ENCODE measurements around the gene TRPC4AP. TPM values are rescaled to one million over a fixed set of nuclear protein-coding genes. Genes with fewer than 3 reads are reported as not detected.

Gene TRPC4AP
- total and polyA plus RNA-seq, 2 of the 8 experiments (the other 6 are each of a cell fraction or from before 2014, with no cell fraction given) = 73.1 to 74.8 TPM

DNA sequence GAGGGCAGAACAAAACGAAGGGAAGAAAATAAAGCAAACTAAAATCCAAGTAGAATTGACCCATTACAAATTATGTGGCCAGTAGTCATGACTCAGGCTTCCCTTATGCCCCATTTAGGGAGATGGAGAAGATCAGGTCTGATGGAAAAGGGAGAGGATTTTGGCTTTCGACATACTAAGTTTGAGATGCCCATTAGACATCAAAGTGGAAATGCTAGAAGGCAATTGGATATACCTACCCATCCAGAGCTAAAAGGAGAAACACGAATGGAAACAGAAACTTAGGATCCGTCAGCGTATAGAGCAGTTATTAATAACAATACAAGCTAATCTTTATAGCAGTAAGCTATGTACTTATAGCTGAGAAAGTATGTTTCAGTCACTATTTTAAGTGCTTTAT is 4.8 kb downstream of the TRPC4AP start:
- Histone ChIP-seq H2BK12ac (ENCODE audit: low read depth, low read length) (no peak overlapping the region), H4K8ac (ENCODE audit: extremely low read depth, insufficient read depth, low read length) (no peak overlapping the region), H3K23me2 (ENCODE audit: low read depth, low read length) (peaks cover 5% of the 10 kb centered on the region), H4K5ac (ENCODE audit: insufficient read length, low read depth, low read length) (no peak overlapping the region), H3K4me3 (ENCODE audit: extremely low read depth in 1 of 4, insufficient read depth in 2 of 4, low read depth in 3 of 4, low read length in 4 of 4) (no peak overlapping the region), H4K91ac (replicated peaks; ENCODE audit: insufficient read length, low read length) (no peak overlapping the region), H3K79me2 (ENCODE audit: control insufficient read depth in 1 of 2, insufficient read depth in 2 of 2, low read length in 2 of 2) (peaks cover 5 to 86% of the 10 kb centered on the region in 2 experiments; a peak in 3 of 4 replicates), H3K79me1 (ENCODE audit: low read depth, low read length) (peaks cover 2% of the 10 kb centered on the region; the same call in 1 of the 2 replicates), H3K4me2 (ENCODE audit: insufficient read depth in 1 of 2, low read depth in 2 of 2, low read length in 2 of 2) (no peak overlapping the region), H3K18ac (ENCODE audit: extremely low read depth, low read length) (no peak overlapping the region), H3K4ac (replicated peaks; ENCODE audit: insufficient read length, low read depth, low read length) (no peak overlapping the region), H3K23ac (ENCODE audit: insufficient read length) (no peak overlapping the region), H2BK20ac (ENCODE audit: low read length) (no peak overlapping the region), H3K36me3 (ENCODE audit: control insufficient read depth in 2 of 4, insufficient read depth in 4 of 4, low read length in 3 of 4) (peaks cover 0 to 4% (median 3%) of the 10 kb centered on the region in 4 experiments; a peak in 2 of 8 replicates), H4K20me1 (replicated peaks in 1 of 2; ENCODE audit: control insufficient read depth in 1 of 2, insufficient read depth in 2 of 2, low read length in 2 of 2) (peaks cover 0 to 5% of the 10 kb centered on the region in 2 experiments), H3K56ac (replicated peaks; ENCODE audit: insufficient read length, low read depth, low read length) (no peak overlapping the region), H3K14ac (ENCODE audit: insufficient read length) (no peak overlapping the region), H3K9ac (replicated peaks in 1 of 4; ENCODE audit: extremely low read depth in 1 of 4, low read depth in 3 of 4, low read length in 3 of 4) (no peak overlapping the region), H2AK5ac (ENCODE audit: low read depth, low read length) (no peak overlapping the region), H3K9me3 (ENCODE audit: insufficient read depth in 2 of 2, low read depth in 1 of 2, low read length in 1 of 2) (no peaks in the 10 kb centered on the region), H3K4me1 (replicated peaks in 1 of 4; ENCODE audit: control insufficient read depth in 3 of 4, insufficient read depth in 4 of 4, low read length in 3 of 4) (peaks cover 0 to 7% (median 3%) of the 10 kb centered on the region in 4 experiments; a peak in 5 of 7 replicates), H2AFZ (ENCODE audit: low read length) (no peak overlapping the region), H3K27ac (ENCODE audit: low read depth, low read length) (no peak overlapping the region), H2BK5ac (ENCODE audit: low read depth, low read length) (no peak overlapping the region), H2BK120ac (replicated peaks; ENCODE audit: low read depth, low read length) (no peak overlapping the region), H3K27me3 (replicated peaks in 1 of 4; ENCODE audit: control insufficient read depth in 3 of 4, extremely low read depth in 1 of 4, insufficient read depth in 3 of 4, low read length in 3 of 4) (no peaks in the 10 kb centered on the region), H2BK15ac (ENCODE audit: low read length) (no peak overlapping the region)
- no peak for FAIRE-seq
- no peak for DNase-seq (ENCODE audit: low read depth in 1 of 2, low spot score in 2 of 2)
- ChIA-PET CTCF (ENCODE audit: partially characterized antibody) (interaction anchor here (0.6 to 0.8 kb wide), 2 partner anchors 32 to 157 kb away, joined by 3 read pairs; no protein-coding TSS in a partner anchor), POLR2A (ENCODE audit: partially characterized antibody) (interaction anchor here (1.1 to 1.4 kb wide), 2 partner anchors 9 to 10 kb away, joined by 3 read pairs; no protein-coding TSS in a partner anchor)
- 90% methylated on average over 5 of the region's 5 CpGs; no CpG with 5 or more reads in 1 of the 2 experiments for WGBS, 2 experiments (ENCODE audit: extremely low coverage in 1 of 2, insufficient coverage in 1 of 2, insufficient read length in 1 of 2, insufficient replicate concordance in 2 of 2, low coverage in 1 of 2, low lambda C conversion rate in 2 of 2, missing lambda C conversion rate in 1 of 2)
- TF ChIP-seq RAD21 (IDR thresholded peaks at IDR 0.05 in 1 of 2, conservative IDR thresholded peaks at IDR 0.05 in 1 of 2; ENCODE audit: low read depth in 2 of 2, low read length in 2 of 2) = no peak
- TF ChIP-seq GTF2F1 (IDR thresholded peaks at IDR 0.05; ENCODE audit: borderline replicate concordance, low read depth, low read length) = no peak
- TF ChIP-seq FOSL1 (IDR thresholded peaks at IDR 0.05; ENCODE audit: insufficient read depth, low read depth, low read length) = no peak
- TF ChIP-seq CTBP2 (IDR thresholded peaks at IDR 0.05; ENCODE audit: borderline replicate concordance, insufficient read depth, insufficient read length, low read length) = no peak
- TF ChIP-seq CBX8 (IDR thresholded peaks at IDR 0.05; ENCODE audit: borderline replicate concordance, low read depth, low read length) = no peak
- TF ChIP-seq SUZ12 (IDR thresholded peaks at IDR 0.05; ENCODE audit: low read length) = no peak
- TF ChIP-seq RFX5 (IDR thresholded peaks at IDR 0.05; ENCODE audit: borderline replicate concordance, low read depth, low read length) = no peak
- no peak for TF ChIP-seq TAF7 (optimal IDR thresholded peaks at IDR 0.05; ENCODE audit: borderline replicate concordance, low read depth, low read length)
- no peak for TF ChIP-seq SIX5 (IDR thresholded peaks at IDR 0.05; ENCODE audit: low read depth, low read length)
- no peak for TF ChIP-seq SP1 (IDR thresholded peaks at IDR 0.05; ENCODE audit: low read depth, low read length)
- no peak for TF ChIP-seq POLR2AphosphoS5 (IDR thresholded peaks at IDR 0.05; ENCODE audit: low read depth, low read length)
- no peak for TF ChIP-seq SIN3A (conservative IDR thresholded peaks at IDR 0.05 in 1 of 2, IDR thresholded peaks at IDR 0.05 in 1 of 2; ENCODE audit: low read depth in 1 of 2, low read length in 2 of 2)
- TF ChIP-seq, protein P1, sequence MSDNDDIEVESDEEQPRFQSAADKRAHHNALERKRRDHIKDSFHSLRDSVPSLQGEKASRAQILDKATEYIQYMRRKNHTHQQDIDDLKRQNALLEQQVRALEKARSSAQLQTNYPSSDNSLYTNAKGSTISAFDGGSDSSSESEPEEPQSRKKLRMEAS (IDR thresholded peaks at IDR 0.05) = no peak

Measured in H1 (cell line).